Stimulated activated CD8-positive, alpha-beta memory T cell treated with anti-CD3 and anti-CD28 coated beads, Interleukin-4, amount 100 ng/mL, for 24 hours (primary cell): ENCODE results near the gene SH3GLB1.

Experiments used
- DNase-seq: peaks from one replicate; pipeline ENCODE4 v3.0.0-alpha.2; 2020; ENCODE audit warnings: low read depth

The SH3GLB1 gene

DNA sequence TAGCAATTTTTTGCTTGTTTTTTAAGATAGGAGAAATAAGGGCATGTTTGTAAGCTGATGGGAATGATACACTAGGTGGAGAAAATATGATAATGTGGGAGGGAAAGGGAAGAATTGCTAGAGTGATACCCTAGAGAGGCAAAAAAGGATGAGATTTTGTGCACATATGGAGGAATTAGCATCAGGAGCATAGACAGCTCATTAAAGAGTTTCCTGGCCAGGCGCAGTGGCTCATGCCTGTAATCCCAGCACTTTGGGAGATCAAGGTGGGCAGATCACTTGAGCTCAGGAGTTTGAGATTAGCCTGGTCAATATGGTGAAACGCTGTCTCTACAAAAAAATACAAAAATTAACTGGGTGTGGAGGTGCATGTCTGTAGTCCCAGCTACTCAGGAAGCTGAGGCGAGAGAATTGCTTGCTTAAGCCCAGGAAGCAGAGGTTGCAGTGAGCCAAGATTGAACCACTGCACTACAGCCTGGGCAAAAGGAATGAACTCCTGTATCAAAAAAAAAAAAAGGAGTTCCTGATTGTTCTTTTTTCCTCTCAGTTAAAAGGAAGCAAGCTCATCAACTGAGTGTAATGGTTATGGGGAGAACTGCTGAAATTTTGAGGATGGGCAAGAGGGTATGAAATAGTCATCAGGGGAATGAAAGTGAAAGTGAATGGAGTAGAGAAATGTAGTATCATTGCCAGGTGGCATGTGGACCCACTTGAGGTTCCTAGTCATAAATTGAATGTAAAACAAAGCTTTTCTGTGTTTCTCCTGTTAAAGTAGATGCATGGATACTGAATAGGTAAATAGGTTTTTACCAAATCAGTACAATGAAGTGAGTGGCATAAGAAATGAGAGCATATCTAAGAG is 35.5 kb downstream of the SH3GLB1 start:
- no peak for DNase-seq

- DNase-seq: no peak
These were observed 37.7 kb downstream of the SH3GLB1 start for GRCh38 chr1:86741947-86742572.

DNA sequence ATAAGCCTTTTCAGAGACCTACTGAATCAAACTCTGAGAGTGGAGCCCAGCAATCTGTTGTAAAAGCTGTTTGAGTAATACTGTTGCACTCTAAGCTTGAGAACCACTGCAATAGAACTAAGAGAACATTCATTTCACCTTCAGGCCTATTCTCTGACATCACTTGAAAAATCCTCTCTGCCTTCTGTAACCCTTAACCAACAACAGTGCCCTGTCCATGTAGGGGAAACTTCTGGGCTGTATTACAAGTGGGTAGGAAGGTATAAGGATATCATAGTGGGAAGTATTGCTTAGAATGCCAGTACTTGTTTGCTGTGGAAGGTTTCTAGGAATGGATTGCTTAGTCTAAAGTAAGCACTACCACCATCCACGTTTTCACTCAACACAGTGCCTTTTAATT is 42.9 kb downstream of the SH3GLB1 start:
- DNase-seq: no peak

- DNase-seq: no peak
These were observed 44.4 kb downstream of the SH3GLB1 start for GRCh38 chr1:86748622-86749373.

DNA sequence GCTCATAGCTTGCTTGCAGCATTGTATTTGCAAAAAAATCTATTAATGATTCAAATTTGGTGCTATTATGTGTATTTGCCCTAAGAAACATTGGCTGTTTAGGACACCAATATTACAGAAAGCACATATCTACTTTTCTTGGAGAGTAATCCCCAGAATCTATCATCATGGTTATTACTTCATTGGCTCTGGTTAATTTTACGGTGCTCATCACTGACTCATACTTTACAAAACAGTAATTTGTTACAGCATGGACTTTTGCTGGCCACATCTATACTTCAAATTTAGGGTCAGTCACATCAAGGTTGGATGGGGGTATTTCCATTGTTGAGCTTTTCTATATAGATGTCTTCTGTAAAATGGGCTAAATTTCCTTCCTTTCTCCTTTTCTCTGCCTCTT is 45.7 kb downstream of the SH3GLB1 start:
- DNase-seq: no peak

DNA sequence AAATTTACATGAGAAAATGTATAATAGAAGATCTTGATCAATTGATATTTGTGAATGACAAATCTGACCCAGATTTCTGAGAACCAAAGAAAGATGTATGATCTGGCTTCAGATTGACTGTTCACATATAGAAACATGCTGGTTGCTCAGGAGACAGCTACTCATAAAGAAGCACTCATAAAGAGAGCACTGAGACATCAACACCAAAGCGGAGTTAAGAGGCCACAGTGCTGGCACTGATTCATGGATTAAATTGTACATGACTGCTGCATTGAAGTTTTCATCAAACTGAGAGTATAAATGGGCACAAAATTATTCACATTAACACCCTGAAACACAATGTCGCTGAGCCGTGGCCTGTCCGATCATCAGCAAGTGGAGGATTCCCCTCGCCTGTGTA is 46.2 kb downstream of the SH3GLB1 start:
- no peak for DNase-seq

DNA sequence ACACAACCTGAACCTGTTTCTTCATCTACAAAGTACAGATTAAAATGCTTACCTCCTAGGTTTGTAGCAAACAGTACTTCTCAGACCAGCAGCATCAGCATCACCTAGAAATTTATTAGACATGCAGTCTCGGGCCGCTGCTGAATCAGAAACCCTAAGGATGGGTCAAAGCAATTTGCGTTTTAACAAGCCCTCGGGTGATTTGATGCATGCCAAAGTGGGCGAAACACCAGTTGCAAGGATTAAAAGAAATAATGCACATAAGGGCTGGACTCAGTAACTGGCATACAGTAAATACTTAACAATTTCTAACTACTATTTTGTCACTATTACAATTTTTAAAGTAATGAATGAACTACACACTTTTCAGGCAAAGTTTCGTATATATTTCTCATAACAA is 47.5 kb downstream of the SH3GLB1 start:
- no peak for DNase-seq

DNA sequence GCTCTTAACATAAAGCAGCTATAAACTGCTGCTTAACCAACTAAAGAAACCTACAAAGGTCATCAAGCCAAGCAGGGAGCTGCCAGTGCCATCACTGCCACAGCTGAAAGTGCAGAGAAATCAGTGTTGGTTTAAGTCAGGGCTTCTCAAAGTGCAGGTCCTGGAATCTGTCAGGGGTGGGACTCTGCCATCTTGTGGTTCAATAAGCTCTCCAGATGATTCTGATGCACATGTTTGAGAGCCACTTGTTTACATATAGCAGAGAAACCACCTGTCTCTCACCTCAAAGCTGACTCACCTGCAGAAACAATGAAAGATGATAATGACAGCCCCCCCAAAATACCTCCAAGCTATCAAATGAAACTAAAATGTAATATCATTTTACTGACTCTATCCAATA is 49.3 kb downstream of the SH3GLB1 start:
- DNase-seq: no peak

GRCh38 chr1:86754265-86754974 is 50.0 kb downstream of the SH3GLB1 start:
- DNase-seq: no peak

- no peak for DNase-seq
These were observed 51.7 kb downstream of the SH3GLB1 start for GRCh38 chr1:86756062-86756406.

DNA sequence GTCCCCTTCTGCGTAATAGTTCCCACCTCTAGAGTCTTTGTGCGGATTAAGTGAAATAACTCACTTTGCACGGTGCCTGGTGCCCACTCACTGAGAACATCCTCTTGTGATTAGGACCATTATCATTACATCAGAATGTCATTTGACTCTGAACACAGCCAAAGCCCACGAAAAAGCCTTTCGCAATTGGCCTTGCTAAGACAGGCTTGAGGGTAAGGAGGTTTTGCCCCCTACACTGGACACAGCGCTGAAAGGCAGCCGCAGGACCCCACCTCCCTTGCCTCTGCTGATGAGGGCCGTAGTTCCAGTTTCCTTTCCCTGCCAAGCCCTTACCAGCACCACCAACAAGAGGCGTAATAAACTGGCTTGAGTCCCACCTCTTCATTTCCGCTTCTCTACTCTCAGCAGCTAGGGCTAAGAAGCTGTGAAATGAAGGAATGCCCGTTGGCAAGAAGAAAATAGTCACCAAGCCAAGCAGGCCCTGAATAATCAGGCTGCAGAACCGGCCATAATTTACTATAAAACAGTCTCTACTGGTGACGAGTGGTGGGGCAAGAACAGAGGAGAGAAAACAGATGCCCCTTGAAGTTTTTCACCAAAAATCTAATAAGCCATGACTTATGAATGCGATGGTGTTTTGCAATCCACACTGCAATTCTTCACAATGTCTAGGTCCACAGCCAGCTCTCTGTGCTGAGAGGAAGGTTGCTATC is 53.1 kb downstream of the SH3GLB1 start:
- no peak for DNase-seq

- DNase-seq: no peak
These were observed 54.2 kb downstream of the SH3GLB1 start for GRCh38 chr1:86758570-86758969.

- no peak for DNase-seq
These were observed 55.8 kb downstream of the SH3GLB1 start for GRCh38 chr1:86760199-86760598.

DNA sequence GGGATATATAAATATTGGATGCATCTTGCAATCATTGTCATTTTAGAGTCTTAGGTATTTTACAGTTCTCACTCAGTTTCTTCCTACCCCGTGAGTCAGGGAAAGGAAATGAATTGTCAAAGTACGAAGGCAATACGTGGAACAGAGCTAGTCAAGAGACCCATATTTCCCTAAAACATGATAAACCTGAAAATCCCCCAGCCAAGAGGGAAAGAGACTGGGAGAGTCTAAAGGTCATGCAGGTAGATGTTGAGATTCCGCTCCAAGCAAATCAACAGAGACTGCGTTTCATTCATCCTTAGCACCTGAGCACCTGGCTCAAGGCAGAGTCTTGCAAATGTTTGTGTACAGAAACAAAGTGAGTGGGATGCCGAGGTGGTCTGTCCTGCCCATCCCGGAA is 58.0 kb downstream of the SH3GLB1 start:
- no peak for DNase-seq

DNA sequence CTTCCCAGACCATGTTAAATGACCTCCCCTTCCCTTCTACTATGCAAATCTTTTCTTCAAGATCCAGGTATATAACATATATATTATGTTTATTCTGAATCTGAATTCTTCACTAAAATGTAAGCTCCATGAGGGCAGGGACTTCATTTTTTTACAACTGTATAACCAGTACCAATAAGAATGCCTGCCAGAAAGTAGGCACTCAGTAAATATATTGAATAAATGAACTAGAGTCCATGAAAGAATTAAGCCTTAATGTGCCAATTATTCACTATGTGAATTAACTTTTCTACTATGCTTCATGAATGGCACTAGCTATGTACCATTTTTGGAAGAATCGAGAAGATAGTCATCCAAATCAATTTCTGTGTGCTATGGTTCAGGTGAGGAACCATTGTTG is 60.1 kb downstream of the SH3GLB1 start:
- no peak for DNase-seq

DNA sequence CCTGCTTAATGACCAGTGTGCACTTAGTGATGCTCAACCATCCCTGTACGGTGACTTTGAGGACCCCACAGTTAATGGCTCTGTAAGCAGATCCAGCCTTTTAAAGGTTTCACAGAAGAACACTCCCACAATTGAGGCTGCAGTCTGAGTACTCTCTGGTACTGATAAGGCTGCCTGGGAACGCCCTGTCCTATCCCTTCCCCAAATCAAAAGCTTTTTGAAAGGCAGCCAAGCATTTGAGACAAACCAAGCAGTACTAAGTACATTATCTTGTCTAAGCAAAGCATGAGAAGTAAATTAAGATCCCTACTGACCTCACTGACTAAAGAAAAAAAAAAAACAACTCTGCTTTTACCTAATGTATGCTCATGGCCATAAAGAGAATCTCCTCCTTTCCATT is 60.7 kb downstream of the SH3GLB1 start:
- DNase-seq: no peak

DNA sequence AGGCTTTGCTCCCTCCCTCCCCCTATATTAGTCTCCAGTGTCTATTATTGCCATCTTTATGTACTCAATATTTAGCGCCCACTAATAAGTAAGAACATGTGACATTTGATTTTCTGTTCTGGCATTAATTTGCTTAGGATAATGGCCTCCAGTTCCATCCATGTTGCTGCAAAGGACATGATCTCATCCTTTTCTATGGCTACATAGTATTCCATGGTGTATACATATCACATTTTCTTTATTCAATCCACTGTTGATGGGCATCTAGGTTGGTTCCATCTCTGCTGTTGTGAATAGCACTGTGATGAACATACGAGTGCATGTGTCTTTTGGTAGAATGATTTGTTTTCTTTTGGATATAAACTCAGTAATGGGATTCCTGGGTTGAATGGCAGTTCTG is 61.3 kb downstream of the SH3GLB1 start:
- no peak for DNase-seq

GRCh38 chr1:86768554-86768953 is 64.2 kb downstream of the SH3GLB1 start:
- no peak for DNase-seq

DNA sequence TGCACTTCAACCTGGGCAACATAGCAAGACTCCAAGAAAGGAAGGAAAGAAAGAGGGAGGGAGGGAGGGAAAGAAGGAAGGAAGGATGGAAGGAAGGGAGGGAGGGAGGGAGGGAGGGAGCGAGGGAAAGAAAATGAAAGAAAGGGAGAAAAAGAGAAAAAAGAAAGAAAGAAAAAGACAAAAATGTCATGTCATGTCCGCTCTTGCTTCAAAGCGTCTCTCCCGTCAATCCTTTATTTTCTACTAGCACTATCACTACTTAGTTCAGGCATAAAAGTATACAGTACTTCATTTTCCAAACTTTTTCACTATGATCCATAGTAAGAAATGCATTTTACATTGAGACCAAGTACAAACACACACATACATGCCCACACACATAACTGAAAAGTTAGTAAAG is 64.7 kb downstream of the SH3GLB1 start:
- DNase-seq: no peak

DNA sequence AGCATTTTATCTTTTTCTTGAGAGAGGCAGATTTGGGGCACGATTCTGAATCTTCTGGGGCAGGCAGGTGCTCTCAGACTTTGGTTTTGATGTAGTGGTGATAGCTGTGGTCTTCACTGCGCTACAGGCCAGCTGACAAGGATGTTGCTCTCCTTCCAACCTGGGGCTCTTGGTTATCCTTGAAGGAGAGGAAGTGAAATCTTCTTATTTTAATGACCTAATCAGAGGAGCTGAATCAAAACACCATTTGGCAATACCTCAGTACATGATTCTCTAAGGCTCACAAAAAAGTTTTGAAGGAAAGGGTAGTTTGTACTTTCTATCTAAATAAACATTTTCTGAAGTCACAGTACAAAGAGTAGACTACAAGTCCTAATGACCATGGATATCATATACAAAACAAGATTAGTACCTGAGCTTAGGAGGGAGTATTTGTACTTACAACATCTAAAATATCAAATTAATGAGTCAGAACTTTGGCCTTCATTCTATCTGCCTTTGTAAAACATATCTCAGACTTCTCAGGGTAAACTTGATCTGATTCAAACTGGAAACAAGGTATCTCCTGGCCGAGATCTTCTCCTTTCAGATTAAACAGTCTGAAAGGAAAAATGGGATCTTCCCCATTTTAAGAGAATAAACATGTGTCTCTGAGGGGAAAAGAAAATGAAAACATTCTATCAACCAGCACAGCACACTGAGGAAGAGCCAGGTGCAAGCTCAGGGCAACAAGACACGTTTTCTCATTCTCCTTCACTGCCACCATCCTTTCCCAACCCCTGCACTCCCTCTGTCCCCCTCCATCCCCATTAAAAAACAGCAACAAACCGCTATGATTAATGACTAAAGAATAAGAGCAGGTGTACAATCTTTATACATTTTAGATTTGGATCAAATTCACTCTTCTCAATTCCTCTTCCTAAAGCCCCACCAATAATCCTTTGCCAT is 69.2 kb downstream of the SH3GLB1 start:
- DNase-seq: no peak
